Neuronal stem cell (in vitro differentiated cells): ENCODE results near the gene SPOCK1.

Experiments
- DNase-seq: peaks from one replicate; pipeline ENCODE4 v3.0.0-alpha.2; 2013; ENCODE audit warnings: low spot score
- H2AFZ ChIP-seq: one replicate; pipeline ENCODE4 v1.6.1; 2013; ENCODE audit warnings: mild to moderate bottlenecking, low read length, inconsistent platforms
- H2AK5ac ChIP-seq: 2 replicates; pipeline ENCODE4 v1.6.1; 2013; ENCODE audit warnings: low read depth, mild to moderate bottlenecking, inconsistent platforms, low read length, moderate library complexity, mixed read lengths
- H2BK120ac ChIP-seq: 2 replicates; pipeline ENCODE4 v1.6.1; 2013; ENCODE audit warnings: low read depth, mild to moderate bottlenecking, inconsistent platforms, low read length, moderate library complexity, mixed read lengths
- H2BK12ac ChIP-seq: one replicate; pipeline ENCODE4 v1.6.1; 2013; ENCODE audit warnings: low read length, inconsistent platforms
- H2BK15ac ChIP-seq: 2 replicates; pipeline ENCODE4 v1.6.1; 2013; ENCODE audit warnings: mild to moderate bottlenecking, low read length, inconsistent platforms, mixed read lengths
- H2BK5ac ChIP-seq: one replicate; pipeline ENCODE4 v1.6.1; 2013; ENCODE audit warnings: inconsistent platforms, mild to moderate bottlenecking, low read length, moderate library complexity
- H3K14ac ChIP-seq: one replicate; pipeline ENCODE4 v1.6.1; 2013; ENCODE audit warnings: low read length, inconsistent platforms
- H3K18ac ChIP-seq: 2 replicates; pipeline ENCODE4 v1.6.1; 2013; ENCODE audit warnings: low read length, inconsistent platforms
- H3K23ac ChIP-seq: 2 replicates; pipeline ENCODE4 v1.6.1; 2013; ENCODE audit warnings: low read depth, mild to moderate bottlenecking, mixed read lengths, low read length, inconsistent platforms; ENCODE audit not compliant: poor library complexity
- H3K27ac ChIP-seq: replicated peaks from 3 replicates; pipeline ENCODE4 v1.5.1; 2013; ENCODE audit warnings: low read length, inconsistent platforms
- H3K27me3 ChIP-seq, 3 experiments: 2 replicates each; pipeline ENCODE4 v1.6.1; 2013; ENCODE audit warnings: low read length in 3 of 3, mild to moderate bottlenecking in 2 of 3, inconsistent platforms in 1 of 3, low read depth in 1 of 3, mixed read lengths in 1 of 3, moderate library complexity in 1 of 3; ENCODE audit not compliant: control insufficient read depth in 3 of 3, insufficient read depth in 3 of 3
- H3K36me3 ChIP-seq, 2 donors: replicated peaks in 1 of 2; 2 replicates each; pipeline ENCODE4 v1.6.1; 2013; ENCODE audit warnings: low read length in 2 of 2; ENCODE audit not compliant: control insufficient read depth in 2 of 2, insufficient read depth in 2 of 2
- H3K4ac ChIP-seq: 2 replicates; pipeline ENCODE4 v1.6.1; 2013; ENCODE audit warnings: inconsistent platforms, mild to moderate bottlenecking, low read length, moderate library complexity
- H3K4me1 ChIP-seq, 2 donors: 1 replicate in 1 of 2; 2 replicates in 1 of 2; pipeline ENCODE4 v1.6.1; 2013; ENCODE audit warnings: low read length in 2 of 2, low read depth in 1 of 2; ENCODE audit not compliant: control insufficient read depth in 2 of 2, insufficient read depth in 1 of 2
- H3K4me2 ChIP-seq: one replicate; pipeline ENCODE4 v1.6.1; 2013; ENCODE audit warnings: mild to moderate bottlenecking, low read length, inconsistent platforms; ENCODE audit not compliant: insufficient read depth, poor library complexity, severe bottlenecking
- H3K4me3 ChIP-seq, 2 donors: 2 replicates each; pipeline ENCODE4 v1.5.1; 2013; ENCODE audit warnings: low read length in 2 of 2, mild to moderate bottlenecking in 2 of 2, inconsistent platforms in 1 of 2, moderate library complexity in 1 of 2
- H3K79me1 ChIP-seq: one replicate; pipeline ENCODE4 v1.6.1; 2013; ENCODE audit warnings: low read depth, mild to moderate bottlenecking, inconsistent platforms, low read length, moderate library complexity
- H3K9ac ChIP-seq: one replicate; pipeline ENCODE4 v1.6.1; 2013; ENCODE audit warnings: mild to moderate bottlenecking, low read depth, low read length, inconsistent platforms; ENCODE audit not compliant: poor library complexity
- H3K9me3 ChIP-seq, 2 donors: replicated peaks in 1 of 2; 2 replicates each; pipeline versions ENCODE3 to v1.6.1; 2013; ENCODE audit warnings: low read length in 2 of 2, mild to moderate bottlenecking in 2 of 2, inconsistent platforms in 1 of 2, low read depth in 1 of 2, mixed read lengths in 1 of 2, moderate library complexity in 1 of 2; ENCODE audit not compliant: control insufficient read depth in 2 of 2, insufficient read depth in 1 of 2
- H4K8ac ChIP-seq: one replicate; pipeline ENCODE4 v1.6.1; 2013; ENCODE audit warnings: low read depth, mild to moderate bottlenecking, inconsistent platforms, low read length, moderate library complexity
- H4K91ac ChIP-seq: one replicate; pipeline ENCODE4 v1.6.1; 2013; ENCODE audit warnings: low read length, low read depth, mild to moderate bottlenecking, inconsistent platforms; ENCODE audit not compliant: poor library complexity
- WGBS, 2 donors: extraction: QIAGEN DNeasy Blood & Tissue Kit; methylation state at CpG; one replicate each; pipeline ENCODE4 v1.1.7; 2013; ENCODE audit warnings: missing lambda C conversion rate in 2 of 2, mixed read lengths in 1 of 2; ENCODE audit not compliant: insufficient read length in 2 of 2, insufficient replicate concordance in 1 of 2; ENCODE audit errors: extremely low coverage in 2 of 2; 5-methylcytosine and 5-hydroxymethylcytosine counted together

SPOCK1 gene

DNA sequence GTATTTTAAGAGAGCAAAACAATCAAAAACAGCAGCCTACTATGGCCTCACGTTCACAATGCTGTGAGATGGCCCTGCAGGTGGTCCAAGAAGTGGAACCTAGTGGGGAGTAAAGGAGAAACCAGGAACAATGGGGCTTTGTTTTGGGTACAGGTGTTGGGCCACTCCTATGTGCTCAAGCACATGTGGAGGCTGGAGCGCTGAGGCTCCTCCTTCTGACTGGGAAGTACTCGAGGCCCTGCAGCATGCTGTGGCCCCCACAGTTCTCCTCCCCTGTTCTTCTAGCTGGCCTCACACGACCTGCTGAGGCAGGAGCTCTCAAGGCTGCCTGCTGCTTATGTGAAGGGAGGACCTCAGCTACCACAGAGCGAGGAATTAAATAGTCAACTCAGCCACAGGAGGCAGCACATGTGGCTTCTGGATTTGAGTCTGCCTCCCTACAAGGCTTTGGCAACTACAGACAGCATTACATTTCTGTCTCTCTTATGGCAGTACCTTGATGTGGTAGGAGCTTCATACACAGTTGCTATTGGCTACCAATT lies 482.3 kb downstream of the SPOCK1 start:
- no peak overlapping the region for H3K4me2 ChIP-seq
- no peaks in the 10 kb centered on the region for H3K9me3 ChIP-seq
- no peaks in the 10 kb centered on the region for H3K27me3 ChIP-seq
- no peaks in the 10 kb centered on the region for H3K79me1 ChIP-seq
- H3K9ac ChIP-seq = peak overlapping the region; percentile 39
- H2AK5ac ChIP-seq = no peak overlapping the region
- H3K14ac ChIP-seq = no peak overlapping the region
- peak overlapping the region; percentile 68 for H3K18ac ChIP-seq
- H2BK15ac ChIP-seq = no peak overlapping the region
- peaks cover 0 to 9% of the 10 kb centered on the region in 2 donors for H3K4me1 ChIP-seq
- H3K36me3 ChIP-seq = no peaks in the 10 kb centered on the region
- no peak overlapping the region for H3K4ac ChIP-seq
- no peak overlapping the region for H2BK12ac ChIP-seq
- H4K8ac ChIP-seq = no peak overlapping the region
- H3K27ac ChIP-seq = no peak overlapping the region
- no peak overlapping the region for H2BK5ac ChIP-seq
- peak overlapping the region; percentile 24 for H2AFZ ChIP-seq
- no peak for DNase-seq
- WGBS, 2 donors = no CpG with 5 or more reads among the region's 5 CpGs
- H4K91ac ChIP-seq = no peak overlapping the region
- H3K4me3 ChIP-seq = no peak overlapping the region
- H3K23ac ChIP-seq = no peak overlapping the region
- no peak overlapping the region for H2BK120ac ChIP-seq

DNA sequence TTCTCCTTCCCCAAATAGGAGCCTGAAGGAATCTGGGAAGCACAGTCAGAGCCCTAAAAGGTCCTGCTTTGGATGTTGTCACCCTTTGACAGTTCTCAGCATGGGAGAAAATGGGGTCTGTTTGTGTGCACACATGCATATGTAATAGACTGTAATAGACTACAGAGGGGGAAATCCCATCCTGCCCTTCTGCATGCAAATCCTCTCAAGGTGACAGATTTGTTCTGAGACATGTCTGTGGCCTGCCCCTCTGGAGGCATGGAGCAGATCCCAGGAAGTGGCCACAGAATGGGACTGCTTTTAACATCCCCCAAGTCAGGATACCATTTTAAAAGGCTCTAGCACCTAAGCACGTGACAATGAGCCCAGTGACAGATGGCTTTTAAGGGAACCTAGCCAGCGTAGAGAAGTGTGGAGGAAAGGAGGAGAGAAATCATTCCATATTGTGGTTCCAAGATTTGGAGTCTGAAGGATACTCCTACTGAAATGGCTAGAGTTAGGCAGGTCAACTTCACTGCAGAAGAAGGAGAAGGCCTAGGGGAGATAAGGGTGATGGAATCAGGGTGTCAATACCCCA lies 483.5 kb downstream of the SPOCK1 start:
- peak overlapping the region; percentile 52 for H2AFZ ChIP-seq
- no peaks in the 10 kb centered on the region for H3K36me3 ChIP-seq
- no peak overlapping the region for H3K4ac ChIP-seq
- H2BK120ac ChIP-seq = no peak overlapping the region
- H3K79me1 ChIP-seq = no peaks in the 10 kb centered on the region
- H2BK5ac ChIP-seq = no peak overlapping the region
- peaks cover 0 to 9% of the 10 kb centered on the region in 2 donors for H3K4me1 ChIP-seq
- WGBS, 2 donors = no CpG with 5 or more reads among the region's 2 CpGs
- H4K91ac ChIP-seq = no peak overlapping the region
- no peak for DNase-seq
- no peak overlapping the region for H3K14ac ChIP-seq
- H2BK12ac ChIP-seq = no peak overlapping the region
- H3K4me2 ChIP-seq = no peak overlapping the region
- H3K18ac ChIP-seq = no peak overlapping the region
- H2BK15ac ChIP-seq = no peak overlapping the region
- no peaks in the 10 kb centered on the region for H3K9me3 ChIP-seq
- H4K8ac ChIP-seq = no peak overlapping the region
- no peak overlapping the region for H3K4me3 ChIP-seq
- no peaks in the 10 kb centered on the region for H3K27me3 ChIP-seq
- no peak overlapping the region for H3K27ac ChIP-seq
- no peak overlapping the region for H3K9ac ChIP-seq
- no peak overlapping the region for H2AK5ac ChIP-seq
- H3K23ac ChIP-seq = no peak overlapping the region

DNA sequence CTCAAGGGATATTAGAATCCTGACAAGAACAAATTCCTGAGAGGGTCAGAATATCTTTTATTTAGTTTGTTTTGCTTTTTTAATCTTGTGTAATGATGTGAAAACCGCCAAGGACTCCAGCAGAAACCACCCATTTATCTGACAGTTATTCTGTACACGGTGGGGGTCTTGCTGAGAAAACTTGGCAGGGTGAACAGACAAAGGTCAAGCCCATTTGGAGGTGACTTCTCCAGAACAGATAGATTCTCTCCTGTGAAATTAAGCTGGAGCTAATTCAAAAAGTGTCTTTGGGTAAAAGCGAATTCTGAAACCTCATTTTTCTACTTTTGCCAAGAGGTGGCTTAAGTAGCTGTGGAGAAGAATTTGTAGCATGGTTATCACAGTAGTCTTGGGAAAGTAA lies 484.4 kb downstream of the SPOCK1 start:
- no peak overlapping the region for H2AFZ ChIP-seq
- no peaks in the 10 kb centered on the region for H3K79me1 ChIP-seq
- no peaks in the 10 kb centered on the region for H3K27me3 ChIP-seq
- no peak overlapping the region for H3K23ac ChIP-seq
- H2BK120ac ChIP-seq = no peak overlapping the region
- H3K36me3 ChIP-seq = no peaks in the 10 kb centered on the region
- no peak overlapping the region for H2BK15ac ChIP-seq
- no peak overlapping the region for H2BK12ac ChIP-seq
- H4K91ac ChIP-seq = no peak overlapping the region
- DNase-seq = no peak
- no peak overlapping the region for H3K4me3 ChIP-seq
- no CpG with 5 or more reads among the region's 3 CpGs for WGBS, 2 donors
- H3K4me1 ChIP-seq = peaks cover 0 to 9% of the 10 kb centered on the region in 2 donors
- no peak overlapping the region for H3K18ac ChIP-seq
- no peak overlapping the region for H2AK5ac ChIP-seq
- H4K8ac ChIP-seq = no peak overlapping the region
- H3K14ac ChIP-seq = no peak overlapping the region
- no peak overlapping the region for H3K4me2 ChIP-seq
- H3K4ac ChIP-seq = no peak overlapping the region
- H2BK5ac ChIP-seq = no peak overlapping the region
- no peaks in the 10 kb centered on the region for H3K9me3 ChIP-seq
- H3K9ac ChIP-seq = no peak overlapping the region
- H3K27ac ChIP-seq = no peak overlapping the region

DNA sequence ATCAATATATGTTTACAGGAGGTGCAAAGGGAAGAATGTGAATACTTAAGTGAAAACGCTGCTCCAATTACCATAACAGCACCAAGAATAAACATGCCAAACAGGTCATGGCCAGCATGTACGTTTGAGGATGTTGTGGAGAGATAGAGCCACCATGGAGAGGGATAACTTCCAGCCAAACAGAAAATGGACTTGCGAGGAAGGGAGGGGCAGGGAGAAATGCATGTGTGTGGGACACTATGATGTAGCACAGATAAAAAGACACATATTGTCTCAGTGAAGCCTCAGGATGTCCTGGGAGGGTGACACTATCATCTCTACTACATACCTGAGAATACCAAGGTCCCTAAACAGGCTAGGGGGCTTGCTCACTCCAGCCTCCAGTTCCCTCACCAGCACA lies 488.9 kb downstream of the SPOCK1 start:
- H3K23ac ChIP-seq = no peak overlapping the region
- WGBS, 2 donors = no CpG with 5 or more reads among the region's 3 CpGs

More for the DNA sequence above, 488.9 kb downstream of the SPOCK1 start:
- Histone ChIP-seq H2BK12ac (no peak overlapping the region), H3K14ac (no peak overlapping the region), H3K9ac (no peak overlapping the region), H3K4me2 (no peak overlapping the region), H2AFZ (no peak overlapping the region), H3K27ac (no peak overlapping the region), H3K4me1 (no peaks in the 10 kb centered on the region), H2BK15ac (no peak overlapping the region), H3K4ac (no peak overlapping the region), H4K8ac (no peak overlapping the region), H3K18ac (no peak overlapping the region), H4K91ac (no peak overlapping the region), H3K27me3 (no peaks in the 10 kb centered on the region), H2BK120ac (no peak overlapping the region), H2BK5ac (no peak overlapping the region), H3K79me1 (no peaks in the 10 kb centered on the region), H3K36me3 (no peaks in the 10 kb centered on the region), H3K4me3 (no peak overlapping the region), H3K9me3 (no peaks in the 10 kb centered on the region), H2AK5ac (no peak overlapping the region)
- DNase-seq = no peak
